MM.1S (cell line): ENCODE measurements around the gene LCLAT1.

ENCODE experiments used
- DNase-seq: peaks from one replicate; pipeline ENCODE4 v3.0.0-alpha.2; 2015
- H2AFZ ChIP-seq: fragments of 300-600 bp; sonication (generic); 2 replicates; pipeline ENCODE4 v1.6.0; 2016; ENCODE audit warnings: antibody characterized with exemption, low read length
- H3F3A ChIP-seq: fragments of 300-600 bp; sonication (generic); 2 replicates; pipeline ENCODE4 v1.6.1; 2016; ENCODE audit warnings: mild to moderate bottlenecking, antibody characterized with exemption, low read length, moderate library complexity, mixed read lengths; ENCODE audit not compliant: insufficient read depth
- H3K27ac ChIP-seq: fragments of 300-600 bp; sonication (generic); 2 replicates; pipeline ENCODE4 v1.5.1; 2016; ENCODE audit warnings: mild to moderate bottlenecking, low read length
- H3K27me3 ChIP-seq: fragments of 300-600 bp; sonication (generic); replicated peaks from 2 replicates; pipeline ENCODE4 v1.6.0; 2016; ENCODE audit warnings: low read length; ENCODE audit not compliant: insufficient read depth
- H3K36me3 ChIP-seq: fragments of 300-600 bp; sonication (generic); replicated peaks from 2 replicates; pipeline ENCODE4 v1.6.1; 2016; ENCODE audit warnings: mild to moderate bottlenecking, low read length, mixed read lengths; ENCODE audit not compliant: insufficient read depth
- H3K4me1 ChIP-seq: fragments of 300-600 bp; sonication (generic); 2 replicates; pipeline ENCODE4 v1.6.1; 2016; ENCODE audit warnings: low read length, mixed read lengths
- H3K4me2 ChIP-seq: fragments of 300-600 bp; sonication (generic); 2 replicates; pipeline ENCODE4 v1.6.0; 2016; ENCODE audit warnings: low read depth, low read length
- H3K4me3 ChIP-seq: fragments of 300-600 bp; sonication (generic); 2 replicates; pipeline ENCODE4 v1.5.1; 2016; ENCODE audit warnings: low read length, mixed read lengths
- H3K79me2 ChIP-seq: fragments of 300-600 bp; sonication (generic); 2 replicates; pipeline ENCODE4 v1.6.1; 2016; ENCODE audit warnings: mixed run types, low read length, mixed read lengths
- H3K9ac ChIP-seq: fragments of 300-600 bp; sonication (generic); 2 replicates; pipeline ENCODE4 v1.6.1; 2016; ENCODE audit warnings: low read length, mixed read lengths
- H3K9me2 ChIP-seq: fragments of 300-600 bp; sonication (generic); replicated peaks from 2 replicates; pipeline ENCODE4 v1.6.1; 2016; ENCODE audit warnings: mild to moderate bottlenecking, low read length, mixed read lengths; ENCODE audit not compliant: insufficient read depth
- H3K9me3 ChIP-seq: fragments of 300-600 bp; sonication (generic); replicated peaks from 2 replicates; pipeline ENCODE4 v1.6.1; 2016; ENCODE audit warnings: mild to moderate bottlenecking, low read length, mixed read lengths; ENCODE audit not compliant: insufficient read depth
- H4K20me1 ChIP-seq: fragments of 300-600 bp; sonication (generic); 2 replicates; pipeline ENCODE4 v1.6.1; 2016; ENCODE audit warnings: mild to moderate bottlenecking, low read length, moderate library complexity, mixed read lengths; ENCODE audit not compliant: insufficient read depth
- EZH2 ChIP-seq: fragments of 300-600 bp; sonication (generic); optimal IDR thresholded peaks from 2 replicates; pipeline ENCODE3; 2017; ENCODE audit warnings: low read depth, mild to moderate bottlenecking, antibody characterized with exemption, low read length, mixed read lengths
- EZH2phosphoT487 ChIP-seq: fragments of 300-600 bp; sonication (generic); IDR thresholded peaks from 2 replicates; pipeline ENCODE4 v1.6.1; 2018; ENCODE audit warnings: antibody characterized with exemption, low read length
- TF ChIP-seq, protein P1 (sequence below): fragments of 300-600 bp; sonication (generic); IDR thresholded peaks from 2 replicates; pipeline ENCODE4 v1.5.1; 2016; ENCODE audit warnings: antibody characterized with exemption, low read length, mixed read lengths

LCLAT1 gene

DNA sequence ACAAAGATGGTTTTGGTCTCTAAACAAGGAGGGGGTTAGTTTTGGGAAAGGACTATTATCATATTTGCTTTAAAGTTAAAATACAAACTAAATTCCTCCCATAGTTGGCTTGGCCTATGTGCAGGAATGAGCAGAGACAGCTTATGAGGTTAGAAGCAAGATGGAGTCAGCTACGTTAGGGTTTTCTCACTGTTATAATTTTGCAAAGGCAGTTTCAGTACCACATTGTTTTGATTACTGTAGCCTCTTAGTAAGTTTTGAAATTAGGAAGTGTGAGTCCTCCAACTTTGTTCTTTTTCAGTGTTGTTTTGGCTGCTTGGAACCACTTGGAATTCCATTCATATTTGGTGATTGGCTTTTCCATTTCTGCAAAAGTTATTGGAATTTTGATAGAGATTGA lies 23.4 kb downstream of the LCLAT1 start:
- H3K9ac ChIP-seq: no peak overlapping the region
- no peak overlapping the region for H2AFZ ChIP-seq
- no peaks in the 10 kb centered on the region for H3K9me2 ChIP-seq
- H3K36me3 ChIP-seq: no peaks in the 10 kb centered on the region
- no peak overlapping the region for H3K4me3 ChIP-seq
- no peak overlapping the region for H3K27ac ChIP-seq
- no peaks in the 10 kb centered on the region for H3K27me3 ChIP-seq
- H3K4me1 ChIP-seq: no peaks in the 10 kb centered on the region
- TF ChIP-seq, protein P1, sequence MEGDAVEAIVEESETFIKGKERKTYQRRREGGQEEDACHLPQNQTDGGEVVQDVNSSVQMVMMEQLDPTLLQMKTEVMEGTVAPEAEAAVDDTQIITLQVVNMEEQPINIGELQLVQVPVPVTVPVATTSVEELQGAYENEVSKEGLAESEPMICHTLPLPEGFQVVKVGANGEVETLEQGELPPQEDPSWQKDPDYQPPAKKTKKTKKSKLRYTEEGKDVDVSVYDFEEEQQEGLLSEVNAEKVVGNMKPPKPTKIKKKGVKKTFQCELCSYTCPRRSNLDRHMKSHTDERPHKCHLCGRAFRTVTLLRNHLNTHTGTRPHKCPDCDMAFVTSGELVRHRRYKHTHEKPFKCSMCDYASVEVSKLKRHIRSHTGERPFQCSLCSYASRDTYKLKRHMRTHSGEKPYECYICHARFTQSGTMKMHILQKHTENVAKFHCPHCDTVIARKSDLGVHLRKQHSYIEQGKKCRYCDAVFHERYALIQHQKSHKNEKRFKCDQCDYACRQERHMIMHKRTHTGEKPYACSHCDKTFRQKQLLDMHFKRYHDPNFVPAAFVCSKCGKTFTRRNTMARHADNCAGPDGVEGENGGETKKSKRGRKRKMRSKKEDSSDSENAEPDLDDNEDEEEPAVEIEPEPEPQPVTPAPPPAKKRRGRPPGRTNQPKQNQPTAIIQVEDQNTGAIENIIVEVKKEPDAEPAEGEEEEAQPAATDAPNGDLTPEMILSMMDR: no peak
- TF ChIP-seq EZH2phosphoT487 (no peak), EZH2 (no peak)
- no peaks in the 10 kb centered on the region for H3K79me2 ChIP-seq
- H3K9me3 ChIP-seq: no peaks in the 10 kb centered on the region
- no peak overlapping the region for H3K4me2 ChIP-seq
- no peaks in the 10 kb centered on the region for H3F3A ChIP-seq
- no peak for DNase-seq
- no peaks in the 10 kb centered on the region for H4K20me1 ChIP-seq

DNA sequence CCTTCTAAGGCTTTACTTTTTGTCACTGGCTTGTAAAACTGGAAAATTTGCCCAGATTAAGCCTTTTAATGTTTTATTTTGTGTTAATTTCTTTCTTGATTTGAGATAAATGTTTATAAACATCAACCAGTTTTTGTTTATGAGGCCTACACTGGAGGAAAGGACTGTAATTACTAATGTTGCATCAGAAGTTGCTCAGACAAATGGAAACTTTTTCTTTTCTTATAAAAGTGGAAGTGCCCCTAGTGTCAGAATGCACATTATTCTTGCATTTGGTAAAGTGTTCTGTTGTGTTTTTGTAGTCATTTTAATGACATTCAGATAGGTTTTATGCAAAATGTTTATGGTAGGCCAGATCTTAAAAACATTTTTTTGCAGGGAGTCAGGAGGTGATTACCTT lies 25.3 kb downstream of the LCLAT1 start:
- Histone ChIP-seq H3K27me3 (no peaks in the 10 kb centered on the region), H4K20me1 (no peaks in the 10 kb centered on the region), H3K36me3 (no peaks in the 10 kb centered on the region), H2AFZ (no peak overlapping the region), H3K9me3 (no peaks in the 10 kb centered on the region), H3K4me2 (no peak overlapping the region), H3K79me2 (no peaks in the 10 kb centered on the region), H3K4me1 (no peaks in the 10 kb centered on the region), H3K9me2 (no peaks in the 10 kb centered on the region), H3K4me3 (no peak overlapping the region), H3K27ac (no peak overlapping the region), H3F3A (no peaks in the 10 kb centered on the region), H3K9ac (no peak overlapping the region)
- DNase-seq: no peak
- TF ChIP-seq, protein P1: no peak
- no peak for TF ChIP-seq EZH2phosphoT487
- no peak for TF ChIP-seq EZH2

DNA sequence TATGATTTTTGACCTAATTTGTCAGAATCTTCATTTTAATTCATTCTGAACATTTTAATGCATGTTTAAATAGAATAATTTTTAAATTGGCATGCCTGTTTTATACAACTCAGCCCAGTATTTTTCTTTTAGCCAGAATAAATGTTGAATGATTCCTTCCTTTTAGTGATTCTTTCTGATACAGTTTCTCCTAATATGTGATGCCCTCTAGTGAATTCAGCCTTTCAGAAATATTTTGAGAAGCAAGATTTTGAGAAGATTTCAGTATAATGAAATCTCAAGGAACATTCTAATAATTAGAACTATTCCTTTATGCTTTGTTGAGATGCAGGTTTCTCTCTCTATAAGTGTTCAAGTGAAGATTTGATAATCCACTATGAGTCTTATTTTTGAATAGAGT lies 28.5 kb downstream of the LCLAT1 start:
- Histone ChIP-seq H3K4me1 (no peaks in the 10 kb centered on the region), H3K36me3 (no peaks in the 10 kb centered on the region), H3K9me3 (no peaks in the 10 kb centered on the region), H3F3A (no peaks in the 10 kb centered on the region), H3K9me2 (no peaks in the 10 kb centered on the region), H3K79me2 (no peaks in the 10 kb centered on the region), H3K4me2 (no peak overlapping the region), H3K27me3 (no peaks in the 10 kb centered on the region), H3K4me3 (no peak overlapping the region), H4K20me1 (no peaks in the 10 kb centered on the region), H3K9ac (no peak overlapping the region), H3K27ac (no peak overlapping the region), H2AFZ (no peak overlapping the region)
- no peak for DNase-seq
- TF ChIP-seq EZH2 (no peak), EZH2phosphoT487 (no peak)
- TF ChIP-seq, protein P1: no peak

DNA sequence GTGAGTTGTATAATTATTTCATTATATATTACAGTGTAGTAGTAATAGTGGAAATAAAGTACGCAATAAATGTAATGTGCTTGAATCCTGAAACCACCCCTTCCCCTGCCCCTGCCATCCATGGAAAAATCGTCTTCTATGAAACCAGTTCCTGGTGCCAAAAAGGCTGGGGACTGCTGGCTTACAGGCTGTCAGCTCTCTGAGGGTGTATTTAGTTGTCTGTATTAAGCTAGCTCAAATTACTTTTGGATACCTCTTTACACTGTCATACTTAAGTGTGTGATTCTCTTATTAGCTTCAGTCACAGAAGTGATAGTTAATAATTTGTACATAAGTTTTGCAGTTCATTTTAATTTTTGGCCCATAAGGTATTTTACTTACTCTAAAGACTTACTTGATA lies 29.6 kb downstream of the LCLAT1 start:
- Histone ChIP-seq H3F3A (no peaks in the 10 kb centered on the region), H3K27me3 (no peaks in the 10 kb centered on the region), H3K79me2 (no peaks in the 10 kb centered on the region), H3K4me3 (no peak overlapping the region), H2AFZ (no peak overlapping the region), H3K36me3 (no peaks in the 10 kb centered on the region), H3K4me1 (no peaks in the 10 kb centered on the region), H3K9ac (no peak overlapping the region), H3K9me2 (no peaks in the 10 kb centered on the region), H3K27ac (no peak overlapping the region), H3K9me3 (no peaks in the 10 kb centered on the region), H4K20me1 (no peaks in the 10 kb centered on the region), H3K4me2 (no peak overlapping the region)
- TF ChIP-seq, protein P1: no peak
- TF ChIP-seq EZH2 (no peak), EZH2phosphoT487 (no peak)
- no peak for DNase-seq
